ENCODE measurements around the gene MASP2.

GRCh38 chr1:10986525-10986890, 60.5 kb downstream of the MASP2 start:
- TF ChIP-seq POLR2A (IDR thresholded peaks at IDR 0.05; ENCODE audit: low read length) (no peak), GATA1 (IDR thresholded peaks at IDR 0.05; ENCODE audit: low read depth, low read length) (no peak)

All from erythroblast (primary cell).